Activated CD8-positive, alpha-beta memory T cell treated with anti-CD3 and anti-CD28 coated beads, Interleukin-2, amount 50 U/mL, for 4 hours (primary cell): ENCODE measurements around the gene ATP2C1.
"Not testable (repeated sequence)": the region's sequence is repeated elsewhere in the genome, so short reads cannot be mapped to it uniquely, and the experiment has no call there.

ENCODE experiments used
- DNase-seq: peaks from one replicate; pipeline ENCODE4 v3.0.0-alpha.2; 2020

Gene ATP2C1

DNA sequence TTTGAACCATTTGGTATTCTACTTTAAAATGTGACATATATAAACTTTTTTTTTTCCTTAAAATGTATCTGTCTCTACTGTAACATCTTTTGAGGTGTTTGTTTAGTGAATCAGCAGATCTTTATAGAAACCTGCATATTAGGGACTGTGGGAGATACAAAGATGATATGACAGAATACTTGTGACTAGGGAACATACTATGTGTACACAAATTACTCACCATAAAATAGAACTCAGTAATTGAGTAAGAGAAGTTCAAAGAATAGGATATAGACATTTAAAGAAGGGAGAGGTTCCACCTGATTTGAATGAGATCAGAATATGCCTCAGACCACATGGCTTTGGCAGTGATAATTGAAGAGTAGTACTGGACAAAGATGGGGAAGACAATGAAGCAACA lies 47.9 kb downstream of the ATP2C1 start:
- DNase-seq = no peak

DNA sequence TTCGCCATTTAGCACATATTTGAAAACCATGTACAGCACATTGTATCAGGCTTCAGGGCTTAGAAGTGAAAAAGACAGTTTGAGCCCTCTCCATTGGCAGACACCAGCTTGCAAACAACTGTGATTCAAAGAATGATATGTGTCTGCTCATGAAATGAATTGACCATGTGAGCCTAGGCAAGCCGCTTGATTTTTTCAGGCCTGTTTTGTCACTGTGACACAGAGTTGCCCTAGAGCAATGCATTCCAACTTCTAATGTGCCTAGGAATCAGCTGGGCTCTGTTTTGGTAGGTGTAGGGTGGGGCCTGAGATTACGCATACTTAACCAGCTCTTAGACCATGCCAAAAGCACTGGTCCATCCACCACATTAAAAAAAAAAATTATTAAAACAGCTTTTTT lies 53.0 kb downstream of the ATP2C1 start:
- DNase-seq = no peak

DNA sequence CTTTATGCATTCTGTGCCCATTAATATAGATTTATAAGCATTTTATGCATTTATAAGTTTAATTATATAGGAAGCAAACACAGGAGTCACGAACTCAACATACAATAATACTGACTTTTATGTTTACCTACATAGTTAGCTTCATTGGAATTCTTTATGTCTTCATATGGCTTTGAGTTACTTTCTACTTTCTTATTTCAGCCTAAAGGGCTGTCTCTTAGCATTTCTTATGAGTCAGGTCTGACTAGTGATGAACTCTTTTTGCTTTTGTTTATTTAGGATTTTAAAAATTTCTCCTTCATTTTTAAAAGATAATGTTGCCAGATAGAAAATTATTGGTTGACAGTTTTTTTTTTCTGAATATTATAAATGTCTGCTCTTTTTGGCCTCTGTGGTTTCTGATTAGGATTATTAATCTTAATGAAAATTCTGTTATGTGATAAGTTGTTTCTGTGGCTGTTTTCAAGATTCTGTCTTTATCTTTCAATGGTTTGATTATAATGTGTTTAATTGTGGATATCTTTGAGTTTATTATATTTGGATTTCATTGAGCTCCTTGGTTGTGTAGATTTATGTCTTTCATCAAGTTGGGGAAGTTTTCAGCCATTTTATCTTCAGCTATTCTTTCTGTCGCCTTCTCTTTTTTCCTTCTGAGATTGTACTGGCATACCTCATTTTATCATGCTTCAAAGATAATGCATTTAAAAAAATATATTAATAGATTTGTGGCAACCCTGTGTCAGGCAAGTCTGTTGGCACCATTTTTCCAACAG lies 54.3 kb downstream of the ATP2C1 start:
- no peak for DNase-seq

DNA sequence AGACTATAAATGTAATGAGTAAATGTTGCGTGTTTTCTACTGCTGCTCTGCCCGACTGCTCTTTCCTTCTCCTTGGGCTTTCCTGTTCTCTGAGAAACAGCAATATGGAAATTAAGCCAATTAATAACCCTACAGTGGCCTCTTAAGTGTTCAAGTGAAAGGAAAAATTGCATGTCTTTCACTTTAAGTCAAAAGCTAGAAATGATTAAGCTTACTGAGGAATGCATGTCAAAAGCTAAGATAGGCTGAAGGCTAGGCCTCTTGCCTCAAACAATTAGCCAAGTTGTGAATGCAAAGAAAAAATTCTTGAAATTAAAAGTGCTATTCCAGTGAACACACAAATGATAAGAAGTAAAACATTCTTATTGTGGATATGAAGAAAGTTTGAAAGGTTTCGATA lies 55.0 kb downstream of the ATP2C1 start:
- no peak for DNase-seq

DNA sequence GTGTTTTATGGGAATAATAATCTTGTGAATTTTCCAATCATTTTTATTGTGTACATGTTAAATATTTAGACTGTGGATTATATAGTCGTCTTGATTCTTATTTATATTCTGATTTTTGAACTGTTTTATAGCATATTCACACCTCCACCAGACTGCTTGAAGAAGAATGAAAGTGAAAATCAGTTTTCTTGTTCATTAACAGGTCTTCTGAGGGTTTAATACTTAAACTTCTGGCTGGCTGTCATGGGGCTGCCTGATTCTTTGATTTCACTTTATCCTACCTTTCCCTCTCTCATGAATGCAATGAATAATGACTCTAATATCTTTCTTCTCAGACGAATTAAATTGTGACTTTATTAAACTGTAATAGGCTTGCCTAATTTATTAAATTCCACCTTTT lies 56.2 kb downstream of the ATP2C1 start:
- no peak for DNase-seq

DNA sequence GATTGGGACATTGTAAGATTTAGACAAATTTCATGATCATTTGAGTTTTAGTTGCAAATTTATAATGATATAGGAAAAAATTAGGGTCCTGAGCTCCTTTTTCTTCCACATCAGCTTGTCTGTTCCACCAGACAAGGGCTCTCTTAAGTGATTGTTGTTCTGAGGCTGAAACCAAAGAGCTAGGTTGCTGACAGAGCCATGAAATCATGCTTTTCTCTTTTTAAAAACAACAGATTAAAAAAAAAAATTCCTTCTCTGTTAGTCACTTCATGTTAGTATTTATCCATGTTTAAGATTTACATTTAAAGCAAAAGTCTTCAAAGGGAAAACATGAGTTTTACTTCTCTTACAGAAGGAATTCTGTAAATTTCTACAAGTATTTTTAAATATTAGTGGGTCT lies 56.8 kb downstream of the ATP2C1 start:
- DNase-seq = no peak

DNA sequence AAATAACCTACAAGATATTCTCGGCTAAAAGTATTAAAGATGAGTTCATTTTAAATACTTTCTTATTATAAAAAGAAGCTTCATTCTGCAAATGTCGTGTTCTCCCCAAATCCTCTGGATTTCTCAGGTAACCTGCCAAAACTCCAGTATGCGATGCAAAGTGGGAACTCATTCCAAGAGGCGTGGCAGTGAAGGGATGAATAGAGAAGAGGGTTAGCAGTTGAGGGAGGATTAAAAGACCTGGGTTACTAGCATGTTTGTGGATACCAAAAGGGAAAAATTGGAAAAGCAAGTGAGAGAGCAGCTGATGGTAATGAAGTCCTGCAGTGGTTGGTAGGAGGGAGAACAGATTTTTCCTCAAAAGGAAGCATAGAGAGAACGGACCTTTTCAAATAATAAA lies 61.6 kb downstream of the ATP2C1 start:
- DNase-seq = no peak

DNA sequence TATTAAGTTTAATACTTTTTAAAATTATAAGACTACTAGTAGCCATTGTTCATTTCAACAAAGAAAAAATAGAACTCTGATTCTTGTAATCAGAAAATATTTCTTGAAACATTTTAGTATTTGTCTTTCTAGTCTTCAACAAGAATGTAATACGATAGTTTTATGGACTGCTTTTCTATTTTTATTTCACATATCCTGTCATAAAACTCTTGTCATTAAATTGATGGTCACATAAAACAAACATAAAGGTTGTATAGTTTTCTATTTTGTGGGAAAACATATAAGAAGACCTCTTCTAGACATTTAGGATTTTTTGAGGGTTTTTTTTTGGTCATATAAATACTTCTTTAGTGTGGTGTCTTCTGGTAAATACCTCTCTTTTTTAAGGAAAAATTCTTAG lies 62.4 kb downstream of the ATP2C1 start:
- no peak for DNase-seq

DNA sequence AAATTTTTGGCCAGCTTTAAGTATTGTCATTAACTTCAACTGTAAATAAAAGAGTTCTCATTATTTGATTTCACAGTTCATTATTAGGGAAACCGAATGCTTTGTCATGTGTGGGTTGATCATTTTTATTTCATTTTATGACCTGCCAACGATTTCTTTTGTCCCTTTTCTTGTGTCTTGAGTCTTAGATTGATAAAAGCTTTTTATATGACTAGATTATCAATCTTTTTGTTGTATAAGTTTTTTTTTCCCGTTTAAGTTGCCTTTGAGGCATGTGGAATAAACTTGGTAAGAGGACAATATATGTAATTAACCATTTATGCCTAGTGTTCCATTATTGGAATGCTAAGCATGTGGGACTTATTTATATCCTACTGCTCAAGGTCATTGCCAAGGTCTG lies 62.8 kb downstream of the ATP2C1 start:
- DNase-seq = no peak

DNA sequence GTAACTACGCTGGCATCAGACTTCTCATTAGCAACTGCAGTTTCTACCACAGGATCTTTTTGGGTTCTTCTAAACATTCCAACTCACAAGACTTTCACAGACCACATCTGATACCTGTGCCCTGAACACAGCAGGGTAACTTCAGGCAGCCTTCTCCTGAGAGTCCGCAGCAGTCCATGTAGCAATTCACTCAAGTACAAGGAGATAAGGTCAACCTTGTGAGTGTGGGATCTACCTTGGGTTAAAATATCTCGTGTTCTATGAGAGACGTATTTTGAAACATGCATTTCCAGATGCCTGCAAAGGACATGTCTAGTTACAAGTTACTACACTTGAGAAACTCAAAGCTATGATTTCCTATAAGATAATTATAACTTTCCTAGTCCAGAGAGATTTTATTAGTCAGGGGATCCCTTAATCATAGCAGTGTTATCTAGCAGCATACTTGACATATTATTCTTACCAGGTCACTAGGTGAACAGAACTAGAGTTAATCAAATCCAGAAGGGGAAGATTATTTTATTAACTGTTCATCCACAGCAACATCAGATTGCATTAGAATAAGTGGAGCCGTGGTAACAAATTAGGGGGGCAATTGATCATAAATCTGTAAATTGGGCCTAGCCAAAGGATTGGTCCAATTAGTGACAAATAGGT lies 66.4 kb downstream of the ATP2C1 start:
- DNase-seq = no peak

DNA sequence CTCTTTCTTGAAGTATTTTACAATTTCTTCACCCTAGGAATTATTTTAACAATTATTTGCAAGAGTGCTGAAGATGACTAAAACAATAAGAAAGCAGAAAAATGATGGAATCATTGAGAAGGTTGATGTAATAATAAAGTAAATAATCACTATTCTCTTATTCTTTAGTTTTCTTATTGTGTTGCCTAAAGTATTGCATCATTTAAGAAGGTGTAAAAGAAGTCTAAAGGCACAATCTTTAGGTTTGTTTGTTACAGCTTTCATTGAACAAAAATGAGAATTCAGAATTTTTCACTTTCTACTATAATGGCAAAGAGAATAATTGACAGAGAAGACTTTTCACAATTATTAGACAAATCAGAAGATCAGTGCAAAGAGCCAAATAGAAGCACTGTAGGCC lies 67.6 kb downstream of the ATP2C1 start:
- DNase-seq = no peak

DNA sequence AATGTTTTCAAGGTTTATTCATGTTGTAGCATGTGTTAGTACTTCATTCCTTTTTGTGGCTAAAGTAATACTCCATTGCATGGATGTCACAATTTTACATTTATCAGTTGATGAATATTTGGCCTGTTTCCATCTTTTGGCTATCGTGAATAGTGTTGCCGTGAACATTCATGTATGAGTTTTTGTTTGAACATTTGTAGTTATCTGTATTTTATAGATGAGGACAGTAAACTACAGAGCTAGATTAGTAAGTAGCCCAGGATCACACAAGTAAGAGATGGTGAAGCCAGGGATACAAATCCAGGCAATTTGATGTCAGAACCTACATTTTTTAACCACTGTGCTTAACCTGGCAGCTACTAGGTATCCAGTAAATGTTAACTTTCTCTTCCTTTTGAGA lies 69.6 kb downstream of the ATP2C1 start:
- no peak for DNase-seq

DNA sequence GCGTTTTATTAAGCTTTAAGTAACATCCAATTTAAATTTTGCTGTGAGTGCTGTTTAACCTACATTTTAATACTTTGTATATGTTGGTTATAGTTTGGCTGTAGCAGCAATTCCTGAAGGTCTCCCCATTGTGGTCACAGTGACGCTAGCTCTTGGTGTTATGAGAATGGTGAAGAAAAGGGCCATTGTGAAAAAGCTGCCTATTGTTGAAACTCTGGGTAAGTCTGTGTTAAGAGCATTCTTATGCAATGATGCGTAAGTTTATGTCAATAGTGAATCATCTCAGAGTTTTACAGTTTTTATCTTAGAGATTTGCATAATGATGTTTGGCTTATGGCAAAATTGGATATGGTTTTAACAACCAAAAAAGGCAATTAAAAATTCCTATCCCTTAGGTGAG lies 70.0 kb downstream of the ATP2C1 start:
- no peak for DNase-seq

DNA sequence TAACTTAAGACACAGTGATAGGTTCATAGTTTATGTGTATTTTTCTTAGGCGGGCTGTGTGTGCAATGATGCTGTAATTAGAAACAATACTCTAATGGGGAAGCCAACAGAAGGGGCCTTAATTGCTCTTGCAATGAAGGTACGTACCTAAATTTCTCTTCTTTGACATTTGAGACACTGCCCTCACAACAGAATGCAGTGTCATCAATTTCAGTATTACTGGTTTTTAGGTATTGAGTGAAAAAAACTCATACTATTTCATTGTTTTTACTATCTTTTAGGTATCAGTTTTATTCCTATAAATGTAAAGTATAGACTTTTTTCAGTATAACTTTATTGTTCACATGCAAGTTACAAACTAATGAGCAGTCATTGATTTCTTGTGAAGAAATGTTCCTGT lies 73.4 kb downstream of the ATP2C1 start:
- DNase-seq = no peak

DNA sequence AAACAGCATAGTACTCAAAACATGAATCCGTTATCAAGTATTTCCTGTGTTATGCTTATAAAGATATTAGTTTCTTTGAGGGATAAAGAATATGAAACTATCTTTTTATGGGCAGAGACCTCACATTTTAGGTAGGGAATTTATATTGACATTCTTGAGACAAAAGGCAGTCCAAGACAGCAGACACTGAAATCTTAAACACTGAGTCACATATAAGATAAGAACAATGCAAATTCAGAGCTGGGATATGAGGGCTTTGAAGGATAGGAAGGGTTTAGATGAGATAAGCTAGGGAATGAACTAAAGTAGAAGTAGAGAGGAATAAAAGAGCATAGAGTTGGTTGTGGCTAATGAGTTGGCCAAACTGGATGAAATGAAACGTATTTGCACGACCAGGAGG lies 74.3 kb downstream of the ATP2C1 start:
- DNase-seq = no peak

DNA sequence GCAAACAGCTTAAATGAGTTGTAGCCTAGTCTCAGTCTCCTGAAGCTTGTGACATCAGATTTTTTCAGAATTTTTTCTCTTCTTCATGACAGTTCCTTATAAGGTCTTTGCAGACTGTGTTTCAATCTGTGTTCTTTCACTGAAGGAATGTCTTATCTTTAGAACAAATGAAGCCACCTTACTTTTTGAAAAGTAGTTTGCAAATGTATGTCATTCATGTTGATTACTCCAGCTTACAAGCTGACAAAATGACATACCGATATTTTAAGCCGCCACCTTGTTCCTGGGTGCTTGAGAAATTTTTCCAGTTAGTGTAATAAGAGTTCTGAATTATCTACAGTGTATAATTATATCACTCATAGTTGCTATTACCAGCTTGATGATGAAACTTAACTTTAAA lies 75.7 kb downstream of the ATP2C1 start:
- DNase-seq = no peak

DNA sequence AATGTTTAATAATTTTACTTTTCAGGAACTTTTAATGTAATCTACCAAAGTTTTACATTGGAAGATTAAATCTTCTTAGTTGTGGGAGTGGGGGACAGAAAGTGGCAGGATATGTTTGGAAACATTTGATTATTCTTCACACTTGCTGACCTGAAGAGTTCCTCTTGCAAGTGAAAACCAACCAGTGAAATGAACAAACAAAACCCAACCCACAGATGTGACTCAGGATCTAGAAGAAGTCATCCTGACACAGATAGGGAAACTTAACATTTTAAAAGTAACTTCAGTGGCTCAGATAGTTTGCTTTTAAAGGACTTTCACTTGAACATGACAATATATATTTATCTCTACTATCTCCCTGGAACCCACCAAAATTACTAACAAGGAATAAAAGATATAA lies 77.3 kb downstream of the ATP2C1 start:
- no peak for DNase-seq

DNA sequence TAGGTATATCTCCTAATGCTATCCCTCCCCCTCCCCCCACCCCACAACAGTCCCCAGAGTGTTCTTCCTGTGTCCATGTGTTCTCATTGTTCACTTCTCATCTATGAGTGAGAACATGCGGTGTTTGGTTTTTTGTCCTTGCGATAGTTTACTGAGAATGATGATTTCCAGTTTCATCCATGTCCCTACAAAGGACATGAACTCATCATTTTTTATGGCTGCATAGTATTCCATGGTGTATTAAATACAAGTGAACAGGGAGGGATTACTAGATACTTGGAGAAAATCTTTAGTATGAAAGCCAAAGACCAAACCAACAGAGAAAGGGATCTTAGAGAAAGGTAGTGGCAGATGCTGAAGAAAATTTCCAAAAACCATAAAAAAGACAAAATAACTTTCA lies 78.7 kb downstream of the ATP2C1 start:
- not testable (repeated sequence) for DNase-seq

DNA sequence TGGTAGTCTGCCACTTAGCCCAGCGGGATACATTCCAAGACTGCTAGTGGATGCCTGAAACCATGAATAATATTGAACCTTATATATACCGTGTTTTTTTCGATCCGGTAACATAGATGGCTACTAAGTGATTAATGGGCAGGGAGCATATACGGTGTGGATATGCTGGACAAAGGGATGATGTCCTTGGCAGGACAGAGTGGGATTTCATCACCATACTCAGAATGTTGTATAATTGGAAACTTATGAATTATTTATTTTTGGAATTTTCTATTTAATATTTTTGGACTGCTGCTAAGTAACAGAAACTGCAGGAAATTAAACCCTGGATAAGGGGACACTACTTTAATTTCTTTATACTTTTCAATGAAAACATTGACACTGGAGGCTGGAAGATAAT lies 79.5 kb downstream of the ATP2C1 start:
- no peak for DNase-seq

DNA sequence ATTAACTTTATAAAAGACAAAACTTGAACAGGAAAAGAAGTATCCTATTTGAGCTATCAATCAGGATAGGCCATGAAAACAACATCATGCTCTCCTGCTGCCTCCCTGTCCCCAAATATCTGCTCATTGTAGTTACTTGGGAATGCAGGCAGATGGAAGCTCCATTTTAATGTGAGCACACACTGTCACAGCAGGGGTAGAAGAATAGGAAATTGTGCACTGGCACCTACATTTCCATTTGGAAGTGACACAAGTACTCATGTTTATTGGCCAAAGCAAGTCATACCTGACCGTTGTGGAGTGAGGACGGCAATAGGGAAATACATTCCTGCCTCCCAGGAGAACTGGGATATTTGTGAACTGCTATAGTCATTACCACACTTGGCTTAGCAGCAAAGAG lies 80.3 kb downstream of the ATP2C1 start:
- no peak for DNase-seq

DNA sequence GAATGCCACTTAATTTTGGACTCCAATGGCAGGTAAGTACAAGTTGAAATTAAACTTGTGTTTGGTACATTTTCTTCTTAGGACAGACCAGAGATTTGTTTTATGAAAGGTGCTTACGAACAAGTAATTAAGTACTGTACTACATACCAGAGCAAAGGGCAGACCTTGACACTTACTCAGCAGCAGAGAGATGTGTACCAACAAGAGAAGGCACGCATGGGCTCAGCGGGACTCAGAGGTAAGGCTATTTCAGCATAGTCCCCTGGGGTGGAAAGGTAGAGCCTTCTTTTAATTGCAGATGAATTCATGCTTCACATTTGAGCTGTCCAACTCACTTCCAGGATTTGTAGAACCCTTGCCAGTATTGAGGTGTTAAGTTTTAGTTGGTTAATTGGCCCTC lies 81.4 kb downstream of the ATP2C1 start:
- no peak for DNase-seq

DNA sequence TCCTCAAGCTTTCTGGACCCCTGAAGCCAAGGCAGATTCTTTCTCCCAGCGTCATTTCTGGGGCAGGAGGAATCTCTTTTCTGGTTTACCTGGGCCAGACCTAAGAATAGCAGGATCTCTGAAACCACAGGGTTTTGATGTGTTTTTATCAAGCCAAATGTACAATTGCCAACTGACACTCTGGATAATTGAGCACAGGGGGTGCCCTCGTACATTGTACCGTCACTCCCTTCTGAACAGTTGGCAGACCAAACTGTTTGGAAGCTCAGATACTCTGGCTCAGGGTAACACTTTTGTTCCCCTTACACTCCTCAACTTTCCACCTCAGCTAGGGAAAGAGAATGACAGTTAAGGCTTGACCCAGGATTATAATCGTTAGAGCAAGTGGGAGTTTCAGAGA lies 82.8 kb downstream of the ATP2C1 start:
- no peak for DNase-seq

DNA sequence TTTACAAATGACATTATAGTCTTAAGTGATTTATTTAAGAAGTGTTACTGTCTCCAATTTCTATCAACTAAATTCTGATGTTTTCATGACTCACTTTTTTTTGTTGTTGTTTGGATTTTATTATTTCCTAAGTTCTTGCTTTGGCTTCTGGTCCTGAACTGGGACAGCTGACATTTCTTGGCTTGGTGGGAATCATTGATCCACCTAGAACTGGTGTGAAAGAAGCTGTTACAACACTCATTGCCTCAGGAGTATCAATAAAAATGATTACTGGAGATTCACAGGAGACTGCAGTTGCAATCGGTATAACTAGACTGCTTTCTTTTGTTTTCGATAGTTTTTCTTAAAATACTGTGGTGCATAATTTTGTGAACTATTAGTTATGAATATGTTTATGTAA lies 85.2 kb downstream of the ATP2C1 start:
- DNase-seq = no peak

DNA sequence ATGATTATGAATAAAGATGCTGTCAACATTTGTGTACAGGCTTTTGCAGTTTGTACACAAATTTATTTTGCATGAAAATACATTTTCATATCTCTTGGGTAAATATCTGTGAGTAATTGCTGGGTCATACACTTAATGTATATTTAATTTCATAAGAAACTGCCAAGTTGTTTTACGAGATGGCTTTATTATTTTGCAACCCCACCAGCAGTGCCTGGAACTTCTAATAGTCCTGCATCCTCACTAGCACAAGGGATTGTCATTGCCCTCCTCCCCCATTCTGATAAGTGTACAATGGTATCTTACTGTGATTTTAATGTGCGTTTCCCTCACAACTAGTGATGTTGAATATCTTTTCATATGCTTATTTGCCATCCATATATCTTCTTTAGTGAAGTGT lies 87.6 kb downstream of the ATP2C1 start:
- DNase-seq = no peak

DNA sequence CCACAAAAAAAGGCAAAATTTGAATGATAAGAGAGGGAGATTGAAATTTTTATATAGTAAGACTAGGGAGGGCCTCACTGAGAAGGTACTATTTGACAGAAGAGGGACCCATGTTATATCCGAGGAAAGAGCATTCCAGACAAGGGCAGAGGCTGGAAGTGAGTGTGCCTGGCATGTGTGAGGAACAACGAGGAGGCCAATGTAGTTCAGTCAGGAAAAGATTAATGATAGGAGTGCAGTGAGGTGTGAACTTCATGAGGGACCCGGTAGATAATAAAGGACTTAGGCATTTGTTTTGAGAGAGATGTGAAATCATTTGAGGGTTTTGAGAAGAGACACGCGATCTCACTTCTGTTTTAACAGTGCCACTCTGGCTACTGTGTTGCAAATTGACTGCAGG lies 96.4 kb downstream of the ATP2C1 start:
- no peak for DNase-seq
